ENCODE data around the gene GTPBP3. TPM values are rescaled to one million over a fixed set of nuclear protein-coding genes. Genes with fewer than 3 reads are reported as not detected.

GTPBP3 gene
- total and polyA plus RNA-seq, 2 of the 13 experiments (the other 11 are each of a cell fraction or from before 2014, with no cell fraction given), result 17.5 to 30.0 TPM

GRCh38 chr19:17303167-17303939 is 34.0 kb upstream of the GTPBP3 start, which contains the start of gene ABHD8 (continued):
- TF ChIP-seq NR0B2 (CRISPR knock-in tag; IDR thresholded peaks at IDR 0.05) (no peak), ZNF329 (CRISPR knock-in tag; IDR thresholded peaks at IDR 0.05; ENCODE audit: low read depth) (no peak), SMYD3 (CRISPR knock-in tag; IDR thresholded peaks at IDR 0.05) (no peak), ZNF17 (CRISPR knock-in tag; IDR thresholded peaks at IDR 0.05) (no peak), ZMYM2 (CRISPR knock-in tag; IDR thresholded peaks at IDR 0.05) (no peak), YY1 (IDR thresholded peaks at IDR 0.05; ENCODE audit: insufficient read depth, insufficient replicate concordance, low read depth, low read length) (peak; percentile 44), IRF2 (CRISPR knock-in tag; IDR thresholded peaks at IDR 0.05) (peak; percentile 29; the same call in 1 of the 2 replicates), CEBPB (IDR thresholded peaks at IDR 0.05; ENCODE audit: borderline replicate concordance, low read depth, low read length) (no peak), ZNF569 (CRISPR knock-in tag; IDR thresholded peaks at IDR 0.05; ENCODE audit: borderline replicate concordance) (no peak), MAZ (IDR thresholded peaks at IDR 0.05; ENCODE audit: borderline replicate concordance, low read depth, low read length) (peak; percentile 78; the same call in 1 of the 2 replicates), MAZ (CRISPR knock-in tag; IDR thresholded peaks at IDR 0.05; ENCODE audit: low read depth) (no peak; the same call in none of the 2 replicates), BCL3 (CRISPR knock-in tag; IDR thresholded peaks at IDR 0.05) (no peak), POGK (CRISPR knock-in tag; conservative IDR thresholded peaks at IDR 0.05) (peak; percentile 56; the same call in 1 of the 2 replicates), MXD4 (CRISPR knock-in tag; IDR thresholded peaks at IDR 0.05) (peak; percentile 58; the same call in 1 of the 2 replicates), ZNF263 (CRISPR knock-in tag; IDR thresholded peaks at IDR 0.05) (no peak), LRRFIP1 (CRISPR knock-in tag; conservative IDR thresholded peaks at IDR 0.05) (no peak), E2F1 (CRISPR knock-in tag; IDR thresholded peaks at IDR 0.05) (no peak; the same call in 1 of the 2 replicates), PHF20 (CRISPR knock-in tag; IDR thresholded peaks at IDR 0.05) (no peak), MEIS2 (CRISPR knock-in tag; IDR thresholded peaks at IDR 0.05) (no peak), FOXJ3 (CRISPR knock-in tag; IDR thresholded peaks at IDR 0.05; ENCODE audit: borderline replicate concordance) (no peak)
